Gastroesophageal sphincter (tissue), 4 donors: ENCODE results near the gene SCAF4. TPM values are rescaled to one million over a fixed set of nuclear protein-coding genes. Genes with fewer than 3 reads are reported as not detected.

Source experiments
- ATAC-seq: fragments of 150-250 bp; one replicate; pipeline ENCODE4 v1.9.1; 2016; ENCODE audit warnings: mild to moderate bottlenecking, moderate library complexity
- H3K27ac ChIP-seq, 4 donors: fragments of 200-600 bp; sonication (generic) in 3 of 4; 1 replicate in 3 of 4; 2 replicates in 1 of 4; pipeline ENCODE4 v1.5.1; 2016 to 2019
- H3K27me3 ChIP-seq: fragments of 200-600 bp; sonication (generic); one replicate; pipeline ENCODE4 v1.5.1; 2019
- H3K36me3 ChIP-seq, 2 donors: fragments of 200-600 bp; sonication (generic); one replicate each; pipeline ENCODE4 v1.5.1; 2019; ENCODE audit warnings: control low read depth in 1 of 2
- H3K4me1 ChIP-seq, 3 donors: fragments of 200-600 bp; sonication (generic); 1 replicate in 2 of 3; 2 replicates in 1 of 3; pipeline ENCODE4 v1.5.1; 2016 to 2019; ENCODE audit warnings: control low read depth in 2 of 3
- H3K4me3 ChIP-seq, 2 donors: fragments of 200-600 bp; sonication (generic); one replicate each; pipeline ENCODE4 v1.5.1; 2019; ENCODE audit warnings: mild to moderate bottlenecking in 1 of 2, moderate library complexity in 1 of 2
- H3K9me3 ChIP-seq, 3 donors: fragments of 200-600 bp; sonication (generic); one replicate each; pipeline ENCODE4 v1.5.1; 2017 to 2019; ENCODE audit warnings: control low read depth in 2 of 3
- CTCF ChIP-seq, 4 experiments: fragments of 200-600 bp in 2 of 4; fragments of 450-650 bp in 2 of 4; sonication (generic) in 1 of 4; IDR thresholded peaks; one replicate each; pipeline ENCODE4 v1.5.1; 2017 to 2019; ENCODE audit warnings: antibody characterized with exemption in 4 of 4, mild to moderate bottlenecking in 2 of 4, moderate library complexity in 2 of 4
- EP300 ChIP-seq: sonication (generic); formaldehyde crosslinking; IDR thresholded peaks from one replicate; pipeline ENCODE4 v1.6.1; 2017; ENCODE audit warnings: antibody characterized with exemption, mild to moderate bottlenecking
- POLR2A ChIP-seq, 2 donors: fragments of 450-650 bp; IDR thresholded peaks; one replicate each; pipeline ENCODE4 v1.6.1; 2017; ENCODE audit warnings: antibody characterized with exemption in 2 of 2, mild to moderate bottlenecking in 2 of 2, moderate library complexity in 1 of 2
- POLR2AphosphoS5 ChIP-seq: sonication (generic); formaldehyde crosslinking; IDR thresholded peaks from one replicate; pipeline ENCODE4 v1.6.1; 2017; ENCODE audit warnings: antibody characterized with exemption
- WGBS, 2 donors: methylation state at CpG; one replicate each; pipeline ENCODE4 v1.1.5; 2018; ENCODE audit warnings: low coverage in 1 of 2; 5-methylcytosine and 5-hydroxymethylcytosine counted together
- total RNA-seq, 4 donors: library from RNA; depleted of rRNA; stranded (reverse); fragments of >200 nt; gene quantifications; one replicate each; pipeline ENCODE4 v1.1.0, GENCODE V29; 2016

SCAF4 gene
- total RNA-seq, 4 donors from 2014 or later = 10.7 to 19.9 (median 16.1) TPM

DNA sequence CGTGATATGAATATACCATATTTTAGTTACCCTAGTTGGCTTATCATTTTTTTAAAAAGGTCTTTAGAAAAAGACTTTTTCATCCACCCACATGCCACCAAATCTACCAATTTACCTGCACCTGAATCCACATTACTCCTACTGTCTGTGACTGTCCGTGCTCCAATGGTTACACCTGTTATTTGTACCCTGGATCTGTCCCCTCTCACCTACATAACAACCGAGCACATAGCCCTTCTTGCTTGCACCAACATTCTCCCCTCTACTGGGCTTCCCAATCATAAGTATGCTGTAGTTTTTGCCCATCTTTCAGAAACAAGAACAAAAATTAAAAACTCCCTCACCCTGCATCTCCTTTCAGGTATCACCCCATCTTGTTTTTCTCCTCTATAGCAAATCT, 54.9 kb downstream of the SCAF4 start:
- 94 to 98% methylated on average over 3 of the region's 3 CpGs for WGBS, 2 donors
- H3K27ac ChIP-seq = no peak overlapping the region
- no peaks in the 10 kb centered on the region for H3K9me3 ChIP-seq
- peaks cover 0 to 24% of the 10 kb centered on the region in 2 donors for H3K36me3 ChIP-seq
- TF ChIP-seq EP300 (no peak), POLR2A (IDR thresholded peaks at IDR 0.05) (no peak), POLR2AphosphoS5 (no peak), CTCF (IDR thresholded peaks at IDR 0.05) (no peak)
- no peak for ATAC-seq
- no peaks in the 10 kb centered on the region for H3K27me3 ChIP-seq
- H3K4me3 ChIP-seq = no peak overlapping the region
- peaks cover 0 to 9% (median 0%) of the 10 kb centered on the region in 3 donors for H3K4me1 ChIP-seq

- H3K27me3 ChIP-seq = no peaks in the 10 kb centered on the region
- TF ChIP-seq EP300 = no peak
- TF ChIP-seq POLR2AphosphoS5 = no peak
- no peak for TF ChIP-seq CTCF (IDR thresholded peaks at IDR 0.05)
- no peak for TF ChIP-seq POLR2A (IDR thresholded peaks at IDR 0.05)
- H3K4me1 ChIP-seq = peaks cover 0 to 9% (median 0%) of the 10 kb centered on the region in 3 donors
- H3K36me3 ChIP-seq = peaks cover 0 to 33% of the 10 kb centered on the region in 2 donors
- H3K4me3 ChIP-seq = no peak overlapping the region
- no peak overlapping the region for H3K27ac ChIP-seq
- no peak for ATAC-seq
- 80 to 95% methylated on average over 2 of the region's 2 CpGs for WGBS, 2 donors
- no peaks in the 10 kb centered on the region for H3K9me3 ChIP-seq
Observed at GRCh38 chr21:31675960-31676359, 56.0 kb downstream of the SCAF4 start.

- no peak overlapping the region for H3K27ac ChIP-seq
- H3K4me1 ChIP-seq = peaks cover 0 to 9% (median 0%) of the 10 kb centered on the region in 3 donors
- H3K9me3 ChIP-seq = no peaks in the 10 kb centered on the region
- H3K4me3 ChIP-seq = no peak overlapping the region
- no peaks in the 10 kb centered on the region for H3K27me3 ChIP-seq
- no peak for TF ChIP-seq CTCF (IDR thresholded peaks at IDR 0.05)
- no peak for TF ChIP-seq POLR2A (IDR thresholded peaks at IDR 0.05)
- no peak for TF ChIP-seq POLR2AphosphoS5
- no peak for TF ChIP-seq EP300
- no peak for ATAC-seq
- H3K36me3 ChIP-seq = peaks cover 0 to 38% of the 10 kb centered on the region in 2 donors
- 73 to 86% methylated on average over 7 of the region's 7 CpGs for WGBS, 2 donors
Observed at GRCh38 chr21:31675318-31675717, 56.6 kb downstream of the SCAF4 start.

DNA sequence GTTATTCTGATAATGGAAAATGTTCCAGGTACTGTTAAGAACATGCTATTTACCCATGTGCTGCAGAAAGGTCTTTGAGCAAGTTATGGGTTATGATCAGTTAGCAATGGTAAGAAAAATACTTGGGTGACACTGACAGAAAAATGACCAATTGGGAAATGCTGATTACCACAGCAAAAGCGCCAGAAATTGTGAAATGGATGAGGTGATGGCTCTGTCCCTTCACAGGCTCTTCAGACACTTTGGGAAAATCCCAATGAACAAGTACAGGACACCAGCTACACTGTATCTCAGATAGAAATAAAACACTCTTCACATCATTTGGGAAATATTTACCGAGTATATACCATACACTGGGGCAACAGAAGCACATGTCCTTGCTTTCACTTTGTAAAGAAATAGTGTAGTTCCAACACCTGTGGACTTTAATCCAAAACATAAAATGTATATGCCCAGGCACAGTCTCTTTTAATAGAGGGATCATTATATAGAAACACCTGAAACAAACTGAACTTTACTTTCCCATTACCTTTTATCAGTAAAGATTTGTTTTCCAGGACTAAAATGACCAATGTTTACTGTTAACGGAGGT, 58.5 kb downstream of the SCAF4 start:
- no peak overlapping the region for H3K4me3 ChIP-seq
- H3K27me3 ChIP-seq = no peaks in the 10 kb centered on the region
- H3K9me3 ChIP-seq = no peaks in the 10 kb centered on the region
- no peak for ATAC-seq
- H3K27ac ChIP-seq = no peak overlapping the region
- 76 to 92% methylated on average over 3 of the region's 3 CpGs for WGBS, 2 donors
- peaks cover 0 to 15% (median 0%) of the 10 kb centered on the region in 3 donors for H3K4me1 ChIP-seq
- TF ChIP-seq POLR2AphosphoS5 (no peak), CTCF (IDR thresholded peaks at IDR 0.05) (no peak), EP300 (no peak), POLR2A (IDR thresholded peaks at IDR 0.05) (no peak)
- H3K36me3 ChIP-seq = peaks cover under 1 to 45% of the 10 kb centered on the region in 2 donors

GRCh38 chr21:31671931-31672330, 60.0 kb downstream of the SCAF4 start:
- Histone ChIP-seq H3K4me1 (peaks cover 0 to 17% (median 0%) of the 10 kb centered on the region in 3 donors), H3K9me3 (no peaks in the 10 kb centered on the region), H3K4me3 (no peak overlapping the region), H3K27ac (no peak overlapping the region), H3K27me3 (no peaks in the 10 kb centered on the region), H3K36me3 (peaks cover 9 to 53% of the 10 kb centered on the region in 2 donors)
- no peak for TF ChIP-seq CTCF (IDR thresholded peaks at IDR 0.05)
- ATAC-seq = no peak
- WGBS, 2 donors = 80 to 100% methylated on average over 2 to 3 of the region's 17 CpGs
